Activated CD8-positive, alpha-beta memory T cell treated with anti-CD3 and anti-CD28 coated beads, Interleukin-2, amount 50 U/mL, for 48 hours (primary cell): Measurements from ENCODE around the gene HDDC2.

Source experiments
- DNase-seq: peaks from one replicate; pipeline ENCODE4 v3.0.0-alpha.2; 2020

The HDDC2 gene, protein sequence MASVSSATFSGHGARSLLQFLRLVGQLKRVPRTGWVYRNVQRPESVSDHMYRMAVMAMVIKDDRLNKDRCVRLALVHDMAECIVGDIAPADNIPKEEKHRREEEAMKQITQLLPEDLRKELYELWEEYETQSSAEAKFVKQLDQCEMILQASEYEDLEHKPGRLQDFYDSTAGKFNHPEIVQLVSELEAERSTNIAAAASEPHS

DNA sequence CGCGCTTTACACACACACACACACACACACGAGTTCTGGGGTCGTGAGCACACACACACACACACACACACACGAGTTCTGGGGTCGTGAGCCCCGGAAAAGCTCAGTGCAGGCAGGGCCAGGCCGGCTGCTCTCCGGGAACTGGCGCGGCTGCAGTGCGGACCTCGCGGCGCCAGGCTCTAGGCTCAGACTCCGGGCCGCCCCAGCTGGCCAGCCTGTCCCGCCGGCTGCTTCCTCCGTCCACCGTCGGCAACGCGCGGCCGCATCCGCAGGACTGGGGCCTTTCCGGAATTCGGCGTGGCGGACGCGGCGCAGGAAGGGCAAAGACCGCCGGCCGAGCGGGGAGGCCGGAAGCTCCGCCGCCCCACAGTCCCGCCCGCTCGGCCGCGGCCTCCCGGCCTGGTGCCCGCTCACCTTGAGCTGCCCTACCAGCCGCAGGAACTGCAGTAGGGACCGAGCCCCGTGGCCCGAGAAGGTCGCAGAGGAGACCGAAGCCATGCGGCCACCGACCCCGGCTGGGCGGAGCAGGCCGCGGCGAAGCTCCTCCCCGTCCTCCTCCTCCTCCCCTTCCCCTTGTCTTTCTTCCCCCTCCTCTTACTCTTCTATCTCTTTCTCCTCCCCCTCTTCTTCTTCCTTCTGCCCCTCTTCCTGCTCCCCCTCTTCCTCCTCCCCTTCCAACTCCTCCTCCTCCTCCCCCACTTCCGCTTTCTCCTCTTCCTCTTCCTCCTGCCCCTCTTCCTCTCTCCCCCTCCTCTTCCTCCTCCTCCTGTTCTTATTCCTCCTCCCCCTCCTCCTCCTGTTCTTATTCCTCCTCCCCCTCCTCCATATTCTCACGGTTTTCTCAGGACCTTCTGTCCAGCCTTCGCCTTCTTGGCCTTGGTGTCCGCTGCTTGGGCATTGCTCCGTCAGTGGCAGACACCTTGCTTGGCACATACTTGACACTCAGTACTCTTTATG lies at the start of gene HDDC2:
HDDC2 (minus strand) TSS at position 533 of the 957 bp plus-strand sequence; CDS start at position 498, 35 bp downstream.
- DNase-seq, result peak; percentile 77

- no peak for DNase-seq
Observed at GRCh38 chr6:125346926-125347563, 45.3 kb upstream of the HDDC2 start.

DNA sequence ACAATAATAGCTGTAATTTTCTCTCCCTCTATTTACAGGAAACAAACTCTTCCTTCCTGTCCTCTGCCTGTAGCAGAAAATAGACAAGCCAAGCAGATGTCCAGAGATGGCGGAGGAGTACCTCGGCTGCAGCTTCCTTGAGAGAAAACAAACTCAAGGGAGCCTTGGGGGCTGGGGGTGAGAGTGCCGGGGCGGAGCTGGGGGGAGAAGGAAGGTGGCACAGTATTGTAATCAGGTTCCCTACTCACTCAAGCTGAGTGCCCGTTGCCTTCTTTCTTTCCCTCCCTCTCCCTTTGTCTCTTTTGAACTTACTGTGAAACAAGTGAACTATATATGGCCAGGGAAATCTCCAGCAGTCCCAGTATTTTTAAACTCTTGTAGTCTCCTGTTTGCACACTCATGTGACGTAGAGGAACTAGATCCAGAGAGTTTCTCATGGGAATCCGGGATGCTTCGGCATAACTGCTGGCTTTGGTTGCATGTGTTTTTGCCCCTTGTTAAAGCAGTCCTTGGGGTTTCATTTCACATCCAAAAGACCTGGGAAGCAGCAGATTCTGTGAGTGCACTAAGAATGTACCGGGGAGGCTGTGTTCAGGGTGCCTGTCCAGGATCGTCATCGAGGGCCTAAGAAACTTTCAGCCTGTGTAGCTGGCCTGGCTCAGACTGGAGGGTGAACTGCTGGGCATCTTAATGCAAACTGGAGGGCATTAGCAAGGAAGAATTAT lies 44.6 kb upstream of the HDDC2 start:
- no peak for DNase-seq

DNA sequence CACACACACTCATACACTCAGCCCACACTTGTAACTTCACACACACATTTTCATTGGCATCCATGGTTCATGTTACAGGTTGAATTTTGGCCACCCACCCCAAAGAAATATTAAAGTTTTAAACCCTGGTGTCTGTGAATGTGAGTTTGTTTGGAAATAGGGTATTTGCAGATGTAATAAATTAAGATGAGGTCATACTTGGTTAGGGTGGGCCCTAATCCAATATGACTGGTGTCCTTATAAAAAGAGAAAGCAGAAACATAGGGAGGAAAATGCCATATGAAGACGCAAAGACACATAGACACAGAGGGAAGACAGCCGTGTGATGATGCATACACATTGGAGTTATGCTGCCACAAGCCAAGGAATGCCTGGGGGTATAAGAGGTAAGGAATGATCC lies 39.7 kb upstream of the HDDC2 start:
- no peak for DNase-seq

DNA sequence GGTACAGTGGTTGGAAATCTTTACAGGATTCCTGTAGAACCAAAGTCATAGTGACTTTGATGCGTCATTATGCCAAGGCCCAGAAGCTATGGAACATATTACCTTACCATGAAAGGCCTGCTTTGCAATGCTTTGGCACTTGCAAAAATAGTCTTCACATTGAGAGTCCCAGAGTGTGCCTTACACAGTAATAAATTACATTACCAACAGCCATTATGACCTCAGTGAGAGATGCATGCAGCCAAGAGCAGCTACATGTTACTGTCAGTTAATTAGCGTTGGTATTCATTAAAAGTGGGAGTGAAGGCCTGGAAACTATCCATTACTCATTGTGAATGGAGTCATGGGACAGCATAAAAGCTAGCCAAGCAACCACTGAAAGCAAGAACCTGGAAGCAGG lies 39.2 kb upstream of the HDDC2 start:
- no peak for DNase-seq

DNA sequence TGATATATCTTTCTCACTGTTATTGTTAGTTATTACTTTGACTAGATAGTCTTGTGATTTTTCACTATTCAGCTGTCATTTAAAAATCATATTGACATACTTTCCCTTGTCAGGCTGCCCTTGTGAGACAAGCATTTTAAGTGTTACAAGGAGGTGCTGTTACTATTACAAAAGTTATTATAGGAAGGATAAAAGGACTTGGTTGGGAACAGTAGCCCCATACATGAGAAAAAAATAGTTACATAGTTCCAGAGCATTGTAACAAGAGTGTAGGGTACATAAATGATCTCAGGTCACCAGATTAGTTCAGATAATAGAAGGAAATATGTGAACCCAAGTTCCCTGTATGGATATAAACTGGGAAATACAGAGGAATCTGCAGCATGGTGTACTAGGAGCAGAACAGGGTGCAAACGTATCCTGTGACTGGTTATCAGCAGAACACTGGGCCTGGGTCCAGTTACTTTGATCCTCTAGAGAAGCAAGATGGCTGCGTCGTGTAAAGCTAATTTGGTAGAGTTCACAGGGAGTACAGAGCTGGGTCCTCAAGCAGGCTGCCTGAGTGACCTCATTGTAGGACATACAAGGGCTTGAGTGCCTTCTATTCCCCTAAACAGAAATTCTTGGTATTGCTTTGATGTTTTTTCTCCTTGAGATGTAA lies 38.5 kb upstream of the HDDC2 start:
- DNase-seq, result no peak

GRCh38 chr6:125339653-125340052 lies 37.9 kb upstream of the HDDC2 start:
- no peak for DNase-seq

GRCh38 chr6:125338381-125338780 lies 36.6 kb upstream of the HDDC2 start:
- no peak for DNase-seq

DNA sequence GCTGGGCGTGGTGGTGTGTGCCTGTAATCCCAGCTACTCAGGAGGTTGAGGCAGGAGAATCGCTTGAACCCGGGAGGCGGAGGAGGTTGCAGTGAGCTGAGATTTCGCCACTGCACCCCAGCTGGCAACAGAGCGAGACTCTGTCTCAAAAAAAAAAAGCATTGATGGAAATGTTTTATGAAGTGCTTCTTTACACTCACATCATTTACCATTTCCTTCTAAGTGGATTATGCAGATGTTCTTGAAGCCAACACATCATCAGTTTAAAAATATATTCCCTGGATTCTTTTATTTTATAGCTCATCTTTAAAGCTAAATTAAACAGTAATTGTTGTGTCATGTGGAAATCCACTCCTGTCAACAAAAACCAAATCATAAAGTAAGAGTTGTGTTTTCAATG lies 35.9 kb upstream of the HDDC2 start:
- DNase-seq, result no peak

DNA sequence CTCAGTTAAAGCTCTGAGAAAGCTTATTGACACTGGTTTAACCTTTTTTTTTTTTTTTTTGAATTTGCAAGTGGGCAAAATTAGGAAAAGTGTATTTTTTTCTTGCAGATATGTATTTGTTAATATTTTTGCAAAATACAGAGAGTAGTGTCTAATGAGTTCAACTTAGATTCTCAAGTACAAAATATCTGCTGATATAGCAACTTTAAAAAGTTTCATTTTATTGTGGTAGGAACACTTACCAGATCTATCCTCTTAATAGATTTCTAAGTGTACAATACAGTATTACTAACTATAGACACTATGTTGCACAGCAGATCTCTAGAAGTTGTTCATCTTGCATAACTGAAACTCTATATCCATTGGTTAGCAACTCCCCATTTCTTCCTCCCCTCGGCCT lies 30.9 kb upstream of the HDDC2 start:
- no peak for DNase-seq

DNA sequence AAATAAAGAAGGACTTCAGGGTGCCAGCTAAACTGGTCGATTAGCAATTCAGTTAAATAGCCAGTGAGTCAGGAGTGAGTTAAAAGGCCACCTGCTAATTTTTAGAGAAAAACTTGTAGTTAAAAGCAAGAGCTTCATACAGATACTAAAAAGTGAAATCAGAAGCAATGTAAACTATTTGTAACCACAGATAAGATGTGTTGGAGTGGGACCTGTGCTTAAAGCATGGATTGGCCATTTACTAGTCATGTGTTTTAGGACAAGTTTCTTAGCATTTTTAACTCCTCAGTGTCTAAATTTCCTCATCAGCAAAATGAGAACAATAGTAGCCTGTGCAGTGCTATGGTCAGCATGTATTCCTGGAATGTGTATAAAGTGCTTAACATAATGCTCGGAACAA lies 23.8 kb upstream of the HDDC2 start:
- DNase-seq, result no peak

DNA sequence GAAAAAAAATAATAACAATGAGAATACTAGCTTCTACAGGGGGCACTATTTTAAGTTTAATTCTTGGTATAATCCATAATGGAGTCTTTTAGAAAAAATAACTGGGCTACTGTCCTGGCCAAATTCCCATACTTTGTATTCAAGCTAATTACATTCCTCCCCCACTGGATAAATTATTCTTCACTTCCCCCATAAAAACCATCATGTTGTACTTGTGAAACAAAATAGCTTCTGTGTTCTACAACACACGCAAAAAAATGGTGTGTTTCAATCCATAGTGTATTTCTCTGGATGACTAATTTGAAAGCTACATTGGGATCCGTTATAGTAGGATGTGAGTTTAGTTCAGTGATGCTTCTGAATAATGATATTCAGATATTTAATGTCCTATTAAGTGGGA lies 21.6 kb upstream of the HDDC2 start:
- no peak for DNase-seq

DNA sequence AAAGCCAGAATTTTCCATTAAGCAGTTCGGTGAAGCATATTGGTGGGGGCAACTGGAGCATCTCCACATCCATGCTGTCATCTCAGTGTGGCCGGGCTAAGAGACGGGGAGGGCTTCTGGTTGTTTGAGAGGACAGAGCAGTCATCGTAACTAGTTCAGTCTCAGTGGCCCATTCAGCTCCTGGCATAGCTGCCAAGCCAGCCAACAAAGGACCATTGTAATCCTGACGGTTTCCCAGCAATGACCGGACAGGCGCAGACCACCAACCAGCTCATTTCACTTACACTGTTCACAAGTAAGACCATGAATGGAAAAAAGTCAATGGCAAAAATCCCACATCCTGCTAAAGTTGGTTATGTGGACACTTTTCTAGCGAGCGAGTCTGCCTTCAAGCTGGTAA lies 14.9 kb upstream of the HDDC2 start:
- no peak for DNase-seq

DNA sequence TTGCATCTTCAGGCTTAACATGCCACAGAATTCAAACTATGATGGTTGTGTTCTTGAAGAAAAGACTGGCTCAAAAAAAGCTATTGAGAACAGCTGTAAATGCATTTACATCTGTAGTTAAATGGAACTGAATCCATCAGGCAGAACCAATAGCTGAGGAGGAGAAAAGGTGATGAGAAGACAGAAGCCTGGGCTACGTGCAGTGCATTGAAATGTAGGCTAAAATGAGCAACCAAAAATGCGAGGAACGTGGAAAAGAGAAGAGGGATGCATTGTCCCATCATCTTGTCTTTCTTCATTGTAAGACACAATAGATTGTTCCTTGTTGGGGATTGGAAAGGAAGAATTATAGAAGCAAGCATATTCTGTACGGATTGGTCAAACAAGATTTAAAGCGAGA lies 13.8 kb upstream of the HDDC2 start:
- no peak for DNase-seq

GRCh38 chr6:125314009-125314581 lies 12.3 kb upstream of the HDDC2 start:
- DNase-seq, result no peak

DNA sequence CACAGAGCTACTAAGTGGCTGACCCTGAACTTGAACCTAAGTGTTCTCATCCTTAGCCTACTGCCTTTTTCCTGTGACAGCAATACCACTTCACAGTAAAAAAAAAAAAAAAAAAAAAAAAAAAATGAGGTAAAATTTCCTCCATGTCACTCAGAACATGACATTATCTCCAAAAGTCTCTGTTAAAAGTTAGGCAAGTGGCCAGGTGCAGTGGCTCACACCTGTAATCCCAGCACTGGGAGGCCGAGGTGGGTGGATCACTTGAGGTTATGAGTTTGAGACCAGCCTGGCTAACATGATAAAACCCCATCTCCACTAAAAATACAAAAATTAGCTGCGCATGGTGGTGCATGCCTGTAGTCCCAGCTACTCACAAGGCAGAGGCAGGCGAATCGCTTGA lies 11.2 kb upstream of the HDDC2 start:
- no peak for DNase-seq

DNA sequence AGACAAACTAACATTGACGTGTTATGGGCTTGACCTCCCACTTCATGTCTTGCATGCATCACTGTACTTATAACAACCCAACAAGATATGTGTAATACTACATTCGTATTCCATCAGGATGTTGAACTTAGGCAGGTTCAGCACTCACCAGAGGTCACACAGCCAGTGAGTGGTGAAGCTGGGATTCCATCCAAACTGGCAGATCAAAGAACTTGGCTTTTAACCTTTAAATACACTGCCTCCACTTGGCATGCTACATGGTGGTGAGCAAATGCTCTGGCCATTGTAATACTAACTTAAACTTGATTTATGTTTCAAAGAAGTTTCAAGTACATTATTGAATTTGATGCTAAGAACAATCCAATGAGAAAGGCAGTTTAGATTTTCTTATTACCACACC lies 10.7 kb upstream of the HDDC2 start:
- DNase-seq, result no peak

- no peak for DNase-seq
Observed at GRCh38 chr6:125310994-125311649, 9.4 kb upstream of the HDDC2 start.

DNA sequence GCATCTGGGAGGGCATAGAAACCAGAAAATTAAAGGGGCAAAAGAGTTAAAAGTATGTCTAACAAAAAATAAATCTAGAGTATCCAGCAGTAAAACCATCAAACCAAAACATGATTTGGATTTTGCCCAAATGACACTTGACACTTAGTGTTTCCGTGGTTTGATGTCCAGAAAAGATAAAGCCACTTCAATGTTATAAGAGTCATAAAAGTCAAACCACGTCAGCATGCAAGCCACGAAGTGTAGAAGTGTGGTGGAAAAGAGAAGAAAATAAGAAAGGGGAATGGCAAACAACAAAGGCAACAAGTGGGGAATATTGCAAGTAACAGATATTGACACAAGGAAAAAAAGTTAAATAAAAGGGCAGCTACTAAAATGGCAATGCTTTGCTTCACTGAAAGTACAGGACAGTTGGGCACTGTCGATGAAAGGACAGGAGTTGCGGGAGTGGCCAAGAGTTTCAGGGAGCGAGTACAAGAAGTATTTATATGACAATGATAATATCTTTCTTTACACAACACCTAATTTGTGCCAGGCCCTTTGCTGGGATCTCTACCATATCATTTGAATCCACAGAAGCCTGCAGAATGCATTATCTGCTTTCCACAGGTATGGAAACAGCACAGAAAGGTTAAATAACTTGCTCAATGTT lies 6.3 kb upstream of the HDDC2 start:
- DNase-seq, result no peak

DNA sequence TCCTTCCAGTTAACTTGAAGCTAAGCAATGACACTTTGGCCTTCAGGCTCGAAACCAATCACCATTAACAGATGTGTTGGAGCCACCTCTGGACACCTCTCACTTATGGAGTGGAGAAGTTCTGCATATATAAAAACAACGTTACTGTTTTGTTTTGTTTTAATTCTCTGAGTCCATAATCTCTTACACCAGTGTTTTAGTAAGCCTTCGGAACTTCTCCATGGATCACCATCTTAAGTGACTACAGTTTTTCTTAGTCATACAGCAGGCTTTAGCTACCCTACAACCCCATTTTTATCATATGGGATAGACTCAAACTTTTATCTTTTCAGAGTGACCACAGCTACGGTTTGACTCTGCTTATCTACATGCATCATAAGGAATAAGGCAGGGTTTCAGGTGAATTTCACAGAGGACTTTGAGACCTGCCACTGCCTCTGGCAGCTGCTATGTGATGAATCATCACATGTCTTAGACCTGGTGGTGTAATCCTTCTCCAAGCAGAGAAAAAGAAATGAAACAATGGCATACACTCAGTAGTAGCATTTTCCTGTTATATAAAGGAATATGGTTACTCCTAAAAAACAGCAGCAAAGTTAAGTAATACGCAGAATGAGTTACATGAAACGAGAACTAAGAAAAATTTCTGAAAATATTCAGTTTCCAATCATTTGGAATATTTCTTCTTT lies 5.5 kb upstream of the HDDC2 start:
- DNase-seq, result no peak

GRCh38 chr6:125306756-125307149 lies 5.0 kb upstream of the HDDC2 start:
- no peak for DNase-seq
